AG08396 (cell line): ENCODE measurements around the gene CNPY4.

Experiments
- DNase-seq: peaks from one replicate; pipeline ENCODE4 v3.0.0; 2012; ENCODE audit warnings: low spot score, mixed read lengths

Gene CNPY4

GRCh38 chr7:100119072-100119969 is at the start of gene CNPY4, which contains the start of gene TAF6:
Gene CNPY4, plus strand, starts transcription at chr7:100119634. Its CDS starts 111 bp downstream, at chr7:100119745.
Gene TAF6, minus strand, starts transcription at chr7:100119358. Its CDS starts 5,149 bp downstream, at chr7:100114209.
- DNase-seq = peak; percentile 99

GRCh38 chr7:100069991-100070390 is 49.4 kb upstream of the CNPY4 start:
- DNase-seq = no peak

GRCh38 chr7:100071018-100071723 is 48.3 kb upstream of the CNPY4 start:
- DNase-seq = no peak

GRCh38 chr7:100072462-100072861 is 47.0 kb upstream of the CNPY4 start:
- no peak for DNase-seq

- DNase-seq = no peak
Measured at GRCh38 chr7:100074841-100075240, 44.6 kb upstream of the CNPY4 start.

GRCh38 chr7:100075418-100075817 is 44.0 kb upstream of the CNPY4 start:
- no peak for DNase-seq

- DNase-seq = no peak
Measured at GRCh38 chr7:100077205-100077604, 42.2 kb upstream of the CNPY4 start.

- DNase-seq = no peak
Measured at GRCh38 chr7:100079024-100079560, 40.3 kb upstream of the CNPY4 start.

GRCh38 chr7:100080907-100081534 is 38.4 kb upstream of the CNPY4 start:
- DNase-seq = no peak

- peak; percentile 97 for DNase-seq
Measured at GRCh38 chr7:100081535-100082102, 37.8 kb upstream of the CNPY4 start, which contains the start of gene ZNF3. Gene ZNF3, minus strand, starts transcription at chr7:100081723. Its CDS starts 4,366 bp downstream, at chr7:100077357.

- DNase-seq = no peak
Measured at GRCh38 chr7:100082978-100083377, 36.5 kb upstream of the CNPY4 start.

GRCh38 chr7:100085515-100085914 is 33.9 kb upstream of the CNPY4 start:
- no peak for DNase-seq

- DNase-seq = peak; percentile 85
Measured at GRCh38 chr7:100087055-100087750, 32.2 kb upstream of the CNPY4 start.

- DNase-seq = no peak
Measured at GRCh38 chr7:100088095-100088620, 31.3 kb upstream of the CNPY4 start.

GRCh38 chr7:100088621-100089457 is 30.6 kb upstream of the CNPY4 start, which contains the start of gene COPS6:
Gene COPS6, plus strand, starts transcription at chr7:100088969. Its CDS starts 22 bp downstream, at chr7:100088991.
- peak; percentile 82 for DNase-seq

- no peak for DNase-seq
Measured at GRCh38 chr7:100089458-100090196, 29.8 kb upstream of the CNPY4 start.

- no peak for DNase-seq
Measured at GRCh38 chr7:100090527-100091410, 28.7 kb upstream of the CNPY4 start.
